ENCODE results near the gene ATM.
A peak's percentile ranks its signal among the peaks of the same experiment; 100 is the strongest.

The ATM gene

DNA sequence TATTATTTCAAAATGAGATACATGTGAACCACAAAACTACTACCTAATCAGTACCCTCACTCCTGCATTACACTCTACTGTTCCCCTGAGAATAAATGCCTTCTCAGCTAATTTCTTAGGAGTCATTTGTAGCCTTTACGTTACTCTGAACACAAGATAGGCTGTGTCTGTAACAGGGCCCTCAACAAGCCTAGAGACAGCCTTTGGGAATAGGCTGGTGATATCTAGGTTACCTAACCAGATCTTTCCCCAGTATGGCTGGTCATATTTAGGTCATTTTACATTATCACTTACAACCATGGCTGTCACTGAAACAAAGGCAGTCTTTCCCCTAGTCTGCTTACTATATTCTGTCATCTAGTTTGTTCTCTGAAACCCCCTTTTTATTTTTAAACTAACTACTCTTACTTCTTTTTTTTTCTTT lies 14.2 kb downstream of the ATM start:
- H3K27me3 ChIP-seq, result no peaks in the 10 kb centered on the region
- peak overlapping the region; percentile 89 for H3K27ac ChIP-seq
- H3K9me3 ChIP-seq, result no peaks in the 10 kb centered on the region
- H3K4me1 ChIP-seq (ENCODE audit: control insufficient read depth in 1 of 2, insufficient read depth in 1 of 2, low read depth in 1 of 2, low read length in 1 of 2), result peaks cover 23 to 48% of the 10 kb centered on the region in 2 experiments
- H3K4me3 ChIP-seq (ENCODE audit: low read depth in 1 of 2, low read length in 1 of 2), result peak overlapping the region in 1 of 2 experiments; percentile 51
- peaks cover 26% of the 10 kb centered on the region for H3K36me3 ChIP-seq
- TF ChIP-seq, protein P1, sequence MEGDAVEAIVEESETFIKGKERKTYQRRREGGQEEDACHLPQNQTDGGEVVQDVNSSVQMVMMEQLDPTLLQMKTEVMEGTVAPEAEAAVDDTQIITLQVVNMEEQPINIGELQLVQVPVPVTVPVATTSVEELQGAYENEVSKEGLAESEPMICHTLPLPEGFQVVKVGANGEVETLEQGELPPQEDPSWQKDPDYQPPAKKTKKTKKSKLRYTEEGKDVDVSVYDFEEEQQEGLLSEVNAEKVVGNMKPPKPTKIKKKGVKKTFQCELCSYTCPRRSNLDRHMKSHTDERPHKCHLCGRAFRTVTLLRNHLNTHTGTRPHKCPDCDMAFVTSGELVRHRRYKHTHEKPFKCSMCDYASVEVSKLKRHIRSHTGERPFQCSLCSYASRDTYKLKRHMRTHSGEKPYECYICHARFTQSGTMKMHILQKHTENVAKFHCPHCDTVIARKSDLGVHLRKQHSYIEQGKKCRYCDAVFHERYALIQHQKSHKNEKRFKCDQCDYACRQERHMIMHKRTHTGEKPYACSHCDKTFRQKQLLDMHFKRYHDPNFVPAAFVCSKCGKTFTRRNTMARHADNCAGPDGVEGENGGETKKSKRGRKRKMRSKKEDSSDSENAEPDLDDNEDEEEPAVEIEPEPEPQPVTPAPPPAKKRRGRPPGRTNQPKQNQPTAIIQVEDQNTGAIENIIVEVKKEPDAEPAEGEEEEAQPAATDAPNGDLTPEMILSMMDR (IDR thresholded peaks at IDR 0.05), result no peak

DNA sequence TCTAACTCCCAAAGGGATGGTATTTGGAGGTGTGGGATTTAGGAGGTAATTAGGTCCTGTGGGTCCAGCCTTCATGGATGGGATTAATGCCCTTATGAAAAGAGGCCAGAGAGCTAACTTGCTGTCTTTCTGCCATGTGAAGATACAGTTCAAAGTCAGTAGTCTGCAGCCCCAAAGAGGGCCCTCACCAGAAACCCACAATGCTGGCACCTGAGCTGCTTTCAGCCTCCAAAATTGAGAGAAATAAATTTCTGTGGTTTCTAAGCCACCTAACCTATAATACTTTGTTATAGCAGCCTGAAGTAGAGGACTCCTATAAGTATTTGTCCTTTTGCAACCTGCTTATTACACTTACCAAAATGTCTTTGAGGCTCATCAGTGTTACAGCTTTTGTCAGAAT lies 16.2 kb downstream of the ATM start:
- peaks cover 22% of the 10 kb centered on the region for H3K36me3 ChIP-seq

DNA sequence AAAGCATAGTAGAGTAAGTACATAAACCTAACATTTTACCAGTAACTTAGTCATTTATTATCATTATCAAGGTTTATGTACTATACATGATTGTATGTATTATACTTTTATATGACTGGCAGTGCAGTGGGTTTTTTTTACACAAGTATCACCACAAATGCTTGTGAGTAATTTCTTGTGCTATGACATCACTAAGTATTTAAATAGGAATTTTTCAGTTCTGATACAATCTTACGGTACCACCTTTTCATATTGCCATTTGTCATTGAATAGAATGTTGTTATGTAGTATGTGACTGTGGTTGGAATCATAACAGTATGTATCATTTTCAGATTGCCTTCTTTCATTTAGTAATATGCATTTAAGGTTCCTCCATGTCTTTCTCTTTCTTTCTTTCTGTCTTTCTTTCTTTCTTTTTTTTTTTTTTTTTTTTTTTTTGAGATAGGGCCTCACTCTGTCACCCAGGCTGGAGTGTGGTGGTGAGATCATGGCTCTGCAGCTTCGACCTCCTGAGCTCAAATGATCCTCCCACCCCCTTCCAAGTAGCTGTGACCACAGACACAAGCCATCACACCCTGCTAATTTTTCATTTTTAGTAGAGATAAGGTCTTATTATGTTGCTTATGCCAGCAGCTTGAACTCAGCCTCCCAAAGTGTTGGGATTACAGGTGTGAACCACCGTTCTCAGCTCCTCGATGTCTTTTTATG lies 18.6 kb downstream of the ATM start:
- Histone ChIP-seq H3K27me3 (no peaks in the 10 kb centered on the region), H3K4me3 (ENCODE audit: low read depth in 1 of 2, low read length in 1 of 2) (no peak overlapping the region), H3K27ac (no peak overlapping the region), H3K36me3 (peaks cover 22% of the 10 kb centered on the region), H3K4me1 (ENCODE audit: control insufficient read depth in 1 of 2, insufficient read depth in 1 of 2, low read depth in 1 of 2, low read length in 1 of 2) (peaks cover 30 to 45% of the 10 kb centered on the region in 2 experiments), H3K9me3 (no peaks in the 10 kb centered on the region)
- TF ChIP-seq, protein P1 (IDR thresholded peaks at IDR 0.05), result no peak

More for the DNA sequence above, 16.2 kb downstream of the ATM start:
- Histone ChIP-seq H3K9me3 (no peaks in the 10 kb centered on the region), H3K4me1 (ENCODE audit: control insufficient read depth in 1 of 2, insufficient read depth in 1 of 2, low read depth in 1 of 2, low read length in 1 of 2) (peaks cover 23 to 48% of the 10 kb centered on the region in 2 experiments), H3K4me3 (ENCODE audit: low read depth in 1 of 2, low read length in 1 of 2) (no peak overlapping the region), H3K27me3 (no peaks in the 10 kb centered on the region), H3K27ac (no peak overlapping the region)
- TF ChIP-seq, protein P1 (IDR thresholded peaks at IDR 0.05), result no peak

DNA sequence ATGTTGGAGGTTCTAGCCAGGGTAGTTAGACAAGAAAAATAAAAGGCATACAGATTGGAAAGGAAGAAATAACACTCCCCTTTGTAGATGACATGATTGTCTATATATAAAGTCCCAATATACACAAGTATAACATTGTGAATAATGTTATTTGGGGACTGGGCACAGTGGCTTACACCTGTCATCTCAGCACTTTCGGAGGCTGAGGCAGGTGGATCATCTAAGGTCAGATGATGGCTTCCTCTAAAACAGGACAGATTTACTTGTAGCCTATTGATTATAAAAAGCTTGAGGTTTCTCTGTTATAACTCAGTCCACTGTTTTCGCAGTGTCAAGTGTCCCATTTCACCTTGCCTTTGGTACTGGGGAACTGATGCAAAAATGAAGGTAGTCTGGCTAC lies 19.6 kb downstream of the ATM start:
- H3K27ac ChIP-seq, result no peak overlapping the region
- peaks cover 27% of the 10 kb centered on the region for H3K36me3 ChIP-seq
- H3K9me3 ChIP-seq, result no peaks in the 10 kb centered on the region
- no peaks in the 10 kb centered on the region for H3K27me3 ChIP-seq
- TF ChIP-seq, protein P1 (IDR thresholded peaks at IDR 0.05), result no peak
- H3K4me3 ChIP-seq (ENCODE audit: low read depth in 1 of 2, low read length in 1 of 2), result no peak overlapping the region
- H3K4me1 ChIP-seq (ENCODE audit: control insufficient read depth in 1 of 2, insufficient read depth in 1 of 2, low read depth in 1 of 2, low read length in 1 of 2), result peaks cover 21 to 40% of the 10 kb centered on the region in 2 experiments

DNA sequence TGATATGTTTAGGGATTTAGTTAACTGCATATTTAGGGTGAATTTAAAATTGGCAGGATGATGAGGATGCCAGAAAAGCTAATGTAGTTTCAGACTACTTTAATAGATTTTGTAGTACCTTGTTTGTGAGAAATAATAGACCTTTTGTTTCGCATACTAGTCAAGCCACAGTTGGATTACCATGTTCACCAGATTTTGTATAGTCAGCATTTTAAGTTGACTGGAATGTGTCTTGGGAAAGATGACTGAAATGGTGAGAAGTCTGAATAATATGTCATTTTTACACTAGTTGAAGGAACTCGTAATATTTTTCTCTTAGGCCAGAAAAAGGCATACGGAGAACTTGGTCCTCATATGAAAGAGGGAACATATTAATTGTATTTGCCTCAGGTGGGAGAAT lies 23.4 kb downstream of the ATM start:
- Histone ChIP-seq H3K36me3 (peaks cover 44% of the 10 kb centered on the region), H3K4me1 (ENCODE audit: control insufficient read depth in 1 of 2, insufficient read depth in 1 of 2, low read depth in 1 of 2, low read length in 1 of 2) (peaks cover 17 to 20% of the 10 kb centered on the region in 2 experiments), H3K4me3 (ENCODE audit: low read depth in 1 of 2, low read length in 1 of 2) (no peak overlapping the region), H3K27ac (peak overlapping the region; percentile 74), H3K27me3 (no peaks in the 10 kb centered on the region), H3K9me3 (no peaks in the 10 kb centered on the region)
- TF ChIP-seq, protein P1 (IDR thresholded peaks at IDR 0.05), result no peak
